CD4-positive, alpha-beta T cell treated with Interleukin-15 for 4 hours (primary cell): ENCODE results near the gene HERC2.
A peak's percentile ranks its signal among the peaks of the same experiment; 100 is the strongest.
"Not testable (repeated sequence)": the region's sequence is repeated elsewhere in the genome, so short reads cannot be mapped to it uniquely, and the experiment has no call there.

Experiments
- DNase-seq: peaks from one replicate; pipeline ENCODE4 v3.0.0-alpha.2; 2020; ENCODE audit warnings: low spot score

Gene HERC2

GRCh38 chr15:28182216-28182615 is 139.8 kb downstream of the HERC2 start:
- no peak for DNase-seq

GRCh38 chr15:28181366-28181765 is 140.6 kb downstream of the HERC2 start:
- no peak for DNase-seq

GRCh38 chr15:28179270-28179669 is 142.7 kb downstream of the HERC2 start:
- no peak for DNase-seq

GRCh38 chr15:28178727-28179126 is 143.3 kb downstream of the HERC2 start:
- DNase-seq = no peak

- DNase-seq = no peak
These were observed 143.7 kb downstream of the HERC2 start for GRCh38 chr15:28178290-28178689.

- no peak for DNase-seq
These were observed 152.6 kb downstream of the HERC2 start for GRCh38 chr15:28169366-28169765.

- DNase-seq = not testable (repeated sequence)
These were observed 153.4 kb downstream of the HERC2 start for GRCh38 chr15:28168405-28169121.

- no peak for DNase-seq
These were observed 154.9 kb downstream of the HERC2 start for GRCh38 chr15:28167042-28167441.

GRCh38 chr15:28165791-28166190 is 156.2 kb downstream of the HERC2 start:
- no peak for DNase-seq

- no peak for DNase-seq
These were observed 157.1 kb downstream of the HERC2 start for GRCh38 chr15:28164876-28165275.

- no peak for DNase-seq
These were observed 167.7 kb downstream of the HERC2 start for GRCh38 chr15:28154283-28154682.

GRCh38 chr15:28153492-28154119 is 168.4 kb downstream of the HERC2 start:
- no peak for DNase-seq

GRCh38 chr15:28152538-28152923 is 169.4 kb downstream of the HERC2 start:
- not testable (repeated sequence) for DNase-seq

- not testable (repeated sequence) for DNase-seq
These were observed 170.0 kb downstream of the HERC2 start for GRCh38 chr15:28151864-28152537.

- no peak for DNase-seq
These were observed 174.2 kb downstream of the HERC2 start for GRCh38 chr15:28147801-28148200.

GRCh38 chr15:28145419-28145818 is 176.6 kb downstream of the HERC2 start:
- DNase-seq = not testable (repeated sequence)

- no peak for DNase-seq
These were observed 181.9 kb downstream of the HERC2 start for GRCh38 chr15:28140062-28140461.

- not testable (repeated sequence) for DNase-seq
These were observed 184.5 kb downstream of the HERC2 start for GRCh38 chr15:28137408-28138039.

- DNase-seq = peak; percentile 14
These were observed 185.6 kb downstream of the HERC2 start for GRCh38 chr15:28136236-28136904.

- DNase-seq = no peak
These were observed 188.7 kb downstream of the HERC2 start for GRCh38 chr15:28133281-28133680.

- DNase-seq = no peak
These were observed 189.3 kb downstream of the HERC2 start for GRCh38 chr15:28132524-28133275.
